PC-9 (cell line): ENCODE measurements around the gene NR2F1-AS1. TPM values are rescaled to one million over a fixed set of nuclear protein-coding genes. Genes with fewer than 3 reads are reported as not detected.
A peak's percentile ranks its signal among the peaks of the same experiment; 100 is the strongest.

ENCODE experiments used
- Bru-seq: library from RNA; stranded (reverse); fragments of 400-500 nt; gene quantifications from one replicate; lab custom pipeline; 2021; lab: Mats Ljungman, UMichigan
- BruChase-seq, 2 experiments: library from RNA; stranded (reverse); fragments of 400-500 nt; gene quantifications; one replicate each; lab custom pipeline; 2021; lab: Mats Ljungman, UMichigan
- BruUV-seq: library from RNA; stranded (reverse); fragments of 400-500 nt; replicated peaks from 2 replicates; lab custom pipeline; 2021; lab: Mats Ljungman, UMichigan
- CTCF ChIA-PET: fragments of 300-600 bp; sonication (Branson Sonifier 250); formaldehyde crosslinking; loops from one replicate; lab custom pipeline; 2022; ENCODE audit warnings: antibody characterized with exemption; lab: Charles Lee
- POLR2A ChIA-PET: fragments of 300-600 bp; sonication (Branson Sonifier 250); formaldehyde crosslinking; loops from one replicate; lab custom pipeline; 2022; ENCODE audit warnings: antibody characterized with exemption; ENCODE audit not compliant: unreplicated experiment; lab: Charles Lee
- DNase-seq, 2 experiments: peaks; one replicate each; pipeline versions ENCODE4 v3.0.0 to v3.0.0-alpha.2; 2015 to 2022; ENCODE audit warnings: mixed read lengths in 1 of 2
- H2AFZ ChIP-seq: fragments of 200-600 bp; sonication (generic); 2 replicates; pipeline ENCODE4 v1.8.1; 2017; ENCODE audit warnings: antibody characterized with exemption
- H3F3A ChIP-seq: fragments of 200-600 bp; sonication (generic); 2 replicates; pipeline ENCODE4 v1.8.1; 2017; ENCODE audit warnings: antibody characterized with exemption, mild to moderate bottlenecking, low read depth; ENCODE audit not compliant: insufficient read depth
- H3K27ac ChIP-seq: fragments of 200-600 bp; sonication (generic); 2 replicates; pipeline ENCODE4 v1.6.1; 2016; ENCODE audit warnings: mixed run types
- H3K27me3 ChIP-seq: fragments of 200-600 bp; sonication (generic); 2 replicates; pipeline ENCODE4 v1.6.1; 2016; ENCODE audit warnings: low read depth, mixed run types; ENCODE audit not compliant: insufficient read depth
- H3K36me3 ChIP-seq: fragments of 200-600 bp; sonication (generic); 2 replicates; pipeline ENCODE4 v1.6.1; 2016; ENCODE audit warnings: low read depth, mixed run types
- H3K4me1 ChIP-seq: fragments of 200-600 bp; sonication (generic); replicated peaks from 2 replicates; pipeline ENCODE4 v1.6.1; 2016; ENCODE audit warnings: mixed run types; ENCODE audit not compliant: insufficient read depth
- H3K4me2 ChIP-seq: fragments of 200-600 bp; sonication (generic); 2 replicates; pipeline ENCODE4 v1.6.1; 2017; ENCODE audit warnings: mixed run types
- H3K4me3 ChIP-seq: fragments of 200-600 bp; sonication (generic); 2 replicates; pipeline ENCODE4 v1.6.1; 2016; ENCODE audit warnings: mixed run types
- H3K79me2 ChIP-seq: fragments of 200-600 bp; sonication (generic); 2 replicates; pipeline ENCODE4 v1.6.1; 2017; ENCODE audit warnings: low read depth, mixed run types
- H3K9me2 ChIP-seq: fragments of 200-600 bp; sonication (generic); 2 replicates; pipeline ENCODE4 v1.8.1; 2017; ENCODE audit warnings: mild to moderate bottlenecking; ENCODE audit not compliant: insufficient read depth
- H3K9me3 ChIP-seq: fragments of 200-600 bp; sonication (generic); 2 replicates; pipeline ENCODE4 v1.8.1; 2016; ENCODE audit warnings: low read depth; ENCODE audit not compliant: insufficient read depth
- H4K20me1 ChIP-seq: fragments of 200-600 bp; sonication (generic); 2 replicates; pipeline ENCODE4 v1.8.1; 2017; ENCODE audit not compliant: insufficient read depth
- CTCF ChIP-seq: fragments of 200-600 bp; sonication (generic); conservative IDR thresholded peaks from 2 replicates; pipeline ENCODE4 v1.6.1; 2017; ENCODE audit warnings: mixed run types, antibody characterized with exemption, mild to moderate bottlenecking, moderate library complexity
- EZH2 ChIP-seq: fragments of 200-600 bp; sonication (generic); IDR thresholded peaks from 2 replicates; pipeline ENCODE4 v1.8.0; 2017; ENCODE audit warnings: antibody characterized with exemption, low read depth
- intact Hi-C: fragments of 100-400 bp; cut with micrococcal nuclease; formaldehyde crosslinking; loops from one replicate; pipeline ENCODE4 v1.10.0; 2022; ENCODE audit not compliant: unreplicated experiment
- long read RNA-seq: library from polyadenylated mRNA; stranded (forward); transcript quantifications from one replicate; pipeline ENCODE4 v2.0.0, GENCODE V29; 2022
- total RNA-seq: library from RNA; stranded (reverse); gene quantifications from 2 replicates; pipeline ENCODE4 v1.2.3, GENCODE V29; 2021

Gene NR2F1-AS1
- 5.9 and 6.0 TPM in 2 replicates for total RNA-seq
- Bru-seq, nascent RNA: percentile 55 among the genes with signal in this experiment
- percentile 57 among the genes with signal in this experiment for BruChase-seq, experiment 1, labeled RNA remaining after a 2-hour chase
- BruChase-seq, experiment 2, labeled RNA remaining after a 6-hour chase: percentile 45 among the genes with signal in this experiment
- long read RNA-seq, partial matches to known transcripts: 0 of 9 reads
- long read RNA-seq, other reads (novel, unspliced or antisense): 9 of 9 reads

- Histone ChIP-seq H3K27me3 (no peaks in the 10 kb centered on the region), H3K9me3 (no peaks in the 10 kb centered on the region), H3F3A (peaks cover 16% of the 10 kb centered on the region), H3K4me1 (peaks cover 9% of the 10 kb centered on the region; the same call in 1 of the 2 replicates), H3K36me3 (no peaks in the 10 kb centered on the region), H3K27ac (peak within 1 kb of the TSS; percentile 79), H4K20me1 (no peaks in the 10 kb centered on the region), H3K4me3 (peak within 1 kb of the TSS; percentile 96), H3K4me2 (peak within 1 kb of the TSS; percentile 99), H2AFZ (peak within 1 kb of the TSS; percentile 90), H3K79me2 (peaks cover 43% of the 10 kb centered on the region), H3K9me2 (no peaks in the 10 kb centered on the region)
- peak in 1 of 2 experiments; percentile 43 for DNase-seq
- TF ChIP-seq EZH2: no peak
- TF ChIP-seq CTCF: no peak
- intact Hi-C loops: loop anchor here (1.0 to 10.0 kb wide), 12 partner anchors 220 to 1936 kb away; a partner anchor contains a TSS
- ChIA-PET POLR2A (interaction anchor here (0.5 kb wide), 1 partner anchor 26 kb away, joined by 3 read pairs; no protein-coding TSS in a partner anchor), CTCF (no interaction called here)
- BruUV-seq: no TSS peak
Measured at GRCh38 chr5:93580927-93581445, at the start of gene NR2F1-AS1. Gene NR2F1-AS1 (minus strand): TSS chr5:93581219.

DNA sequence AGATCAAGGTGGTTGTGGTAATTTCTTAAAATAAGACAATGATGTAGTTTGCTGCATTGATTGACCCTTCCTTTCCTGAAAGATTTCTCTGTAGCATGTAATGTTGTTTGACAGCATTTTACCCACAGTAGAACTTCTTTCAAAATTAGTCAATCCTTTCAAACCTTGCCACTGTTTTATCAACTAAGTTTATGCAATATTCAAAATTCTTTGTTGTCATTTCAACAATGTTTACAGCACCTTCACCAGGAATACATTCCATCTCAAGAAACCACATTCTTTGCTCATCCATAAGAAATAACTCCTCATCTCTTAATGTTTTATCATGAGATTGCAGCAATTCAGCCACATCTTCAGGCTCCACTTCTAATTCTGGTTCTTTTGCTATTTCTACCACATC is 45.8 kb upstream of the NR2F1-AS1 start:
- TF ChIP-seq EZH2 (no peak), CTCF (no peak)
- no peak overlapping the region for H3K27ac ChIP-seq
- no peaks in the 10 kb centered on the region; the same call in 1 of the 2 replicates for H3K9me2 ChIP-seq
- ChIA-PET CTCF (no interaction called here), POLR2A (no interaction called here)
- no peak for DNase-seq
- H3F3A ChIP-seq: 0 out of 2 replicates have a peak, but pooled peaks cover 1% of the 10 kb centered on the region
- H3K79me2 ChIP-seq: no peaks in the 10 kb centered on the region
- no peaks in the 10 kb centered on the region for H4K20me1 ChIP-seq
- peaks cover 4% of the 10 kb centered on the region; the same call in 1 of the 2 replicates for H3K4me1 ChIP-seq
- H3K4me2 ChIP-seq: no peak overlapping the region
- H3K36me3 ChIP-seq: no peaks in the 10 kb centered on the region
- intact Hi-C loops: no loop called here
- no peak overlapping the region for H3K4me3 ChIP-seq
- BruUV-seq: no TSS peak
- no peak overlapping the region for H2AFZ ChIP-seq
- H3K27me3 ChIP-seq: no peaks in the 10 kb centered on the region
- H3K9me3 ChIP-seq: no peaks in the 10 kb centered on the region

DNA sequence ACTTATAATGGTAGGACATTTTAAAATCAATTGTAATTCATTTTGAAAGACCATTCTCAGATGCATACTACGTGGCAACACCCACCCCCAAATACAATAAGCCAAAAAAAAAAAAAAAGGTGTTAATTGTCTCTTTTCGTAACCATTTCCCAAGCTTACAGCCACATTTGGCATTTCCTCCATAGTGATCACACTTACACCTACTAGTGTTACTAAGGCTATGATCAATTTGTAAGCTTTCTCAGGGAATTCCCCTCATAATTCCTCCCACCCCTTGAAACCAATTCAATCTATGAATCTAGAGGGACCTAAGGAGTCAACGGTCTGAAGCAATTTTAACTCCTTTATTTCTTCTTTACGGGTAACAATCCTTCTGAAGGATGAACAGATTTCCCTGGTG is 42.1 kb upstream of the NR2F1-AS1 start:
- BruUV-seq: no TSS peak
- intact Hi-C loops: no loop called here

More for the DNA sequence above, 42.1 kb upstream of the NR2F1-AS1 start:
- CTCF ChIA-PET: no interaction called here
- Histone ChIP-seq H3F3A (0 out of 2 replicates have a peak, but pooled peaks cover 5% of the 10 kb centered on the region), H3K9me3 (no peaks in the 10 kb centered on the region), H3K9me2 (no peaks in the 10 kb centered on the region; the same call in 1 of the 2 replicates), H3K36me3 (no peaks in the 10 kb centered on the region), H3K4me2 (no peak overlapping the region), H3K4me3 (no peak overlapping the region), H3K27me3 (no peaks in the 10 kb centered on the region), H3K27ac (no peak overlapping the region), H3K4me1 (peaks cover 13% of the 10 kb centered on the region), H2AFZ (no peak overlapping the region), H3K79me2 (no peaks in the 10 kb centered on the region), H4K20me1 (no peaks in the 10 kb centered on the region)
- POLR2A ChIA-PET: no interaction called here
- TF ChIP-seq EZH2 (no peak), CTCF (no peak)
- DNase-seq: no peak
